DLD1 (cell line): ENCODE measurements around the gene GABRR2.

ENCODE experiments used
- in situ Hi-C: cut with HindIII; loops from 2 replicates; pipeline ENCODE4 v1.10.0; 2017; ENCODE audit warnings: low sequenced_read_pairs

Gene GABRR2

DNA sequence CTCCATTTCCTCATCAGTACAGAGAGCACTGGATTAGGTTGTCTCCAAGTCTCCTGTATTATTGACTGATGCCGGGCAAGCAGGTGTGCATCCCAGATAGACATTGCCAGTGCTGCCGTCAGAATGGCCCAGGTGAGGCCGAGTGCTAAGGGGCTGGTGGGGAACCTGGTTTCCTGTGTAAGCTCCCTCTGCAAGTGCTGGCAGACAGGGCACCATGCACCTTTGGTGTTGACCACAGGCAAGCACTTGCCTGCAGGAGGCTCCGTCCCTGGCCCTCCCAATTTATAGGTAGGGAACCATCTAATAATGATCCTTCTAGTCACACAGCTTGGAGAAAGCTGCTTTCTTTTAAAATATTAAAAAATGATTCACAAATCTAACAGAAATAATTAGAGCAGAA, 98.7 kb downstream of the GABRR2 start:
- in situ Hi-C loops, result no loop called here

DNA sequence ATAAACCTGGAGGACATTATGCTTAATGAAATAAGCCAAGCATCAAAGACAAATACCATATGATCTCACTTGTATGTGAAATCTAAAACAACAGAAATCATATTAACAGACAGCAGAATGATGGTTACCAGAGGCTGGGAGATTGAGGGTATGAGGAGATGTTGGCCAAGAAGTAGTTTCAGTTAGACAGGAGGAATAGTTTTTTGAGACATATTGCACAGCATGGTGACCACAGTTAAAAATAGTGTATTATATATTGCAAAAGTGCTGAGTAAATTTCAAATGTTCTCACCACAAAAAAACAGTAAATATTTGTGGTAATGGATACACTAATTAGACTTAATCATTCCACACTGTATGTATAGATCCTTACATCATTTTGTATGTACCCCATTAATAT, 99.7 kb downstream of the GABRR2 start:
- in situ Hi-C loops, result no loop called here

DNA sequence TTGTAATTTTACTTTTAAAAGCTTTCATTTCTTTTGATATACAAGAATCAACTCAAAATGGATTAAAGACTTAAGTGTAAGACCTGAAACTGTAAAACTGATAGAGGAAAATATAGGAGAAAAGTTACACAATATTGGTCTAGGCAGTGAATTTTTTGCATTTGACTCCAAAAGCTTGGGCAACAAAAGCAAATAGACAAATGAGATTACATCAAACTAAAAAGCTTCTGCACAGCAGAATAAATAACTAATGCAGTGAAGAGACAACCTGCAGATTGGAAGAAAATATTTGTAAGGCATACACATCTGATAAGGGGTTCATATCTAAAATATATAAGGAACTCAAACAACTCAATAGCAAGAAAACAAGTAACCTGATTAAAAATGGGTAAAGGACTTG, 100.9 kb downstream of the GABRR2 start:
- in situ Hi-C loops, result no loop called here

DNA sequence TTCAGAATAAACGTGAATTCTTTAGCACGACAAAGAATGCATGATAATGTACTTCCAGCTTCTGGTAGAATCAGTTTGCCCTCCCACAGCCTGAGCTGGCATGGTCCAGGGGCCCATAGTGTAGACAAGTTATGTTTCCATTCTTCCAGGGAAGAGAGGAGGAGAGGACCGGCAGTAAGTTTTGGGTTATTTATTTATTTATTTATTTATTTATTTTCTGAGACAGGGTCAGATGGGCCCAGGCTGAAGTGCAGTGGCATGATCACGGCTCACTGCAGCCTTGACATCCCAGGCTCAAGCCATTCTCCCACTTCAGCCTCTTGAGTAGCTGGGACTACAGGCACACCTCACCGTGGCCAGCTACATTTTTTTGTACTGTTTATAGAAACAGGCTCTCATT, 102.6 kb downstream of the GABRR2 start:
- in situ Hi-C loops, result no loop called here

DNA sequence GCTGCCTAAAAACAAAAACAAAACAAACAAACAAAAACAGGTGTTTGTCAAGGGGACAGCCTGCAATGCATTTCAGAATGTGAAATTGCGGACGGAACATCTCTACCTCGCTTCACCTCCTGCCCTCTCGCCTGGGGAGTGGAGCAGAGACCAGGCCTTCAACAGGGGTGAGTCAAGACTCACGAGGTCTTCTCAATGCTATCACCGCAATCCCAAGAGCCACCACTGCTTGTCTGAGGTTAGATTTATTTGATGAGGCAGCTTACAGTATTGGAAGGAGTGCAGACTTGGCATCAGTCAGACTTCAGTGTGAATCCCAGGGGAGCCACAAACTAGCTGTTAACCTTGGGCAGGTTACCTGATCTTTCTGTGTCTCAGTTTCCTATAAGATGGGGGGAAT, 105.6 kb downstream of the GABRR2 start:
- in situ Hi-C loops, result no loop called here

DNA sequence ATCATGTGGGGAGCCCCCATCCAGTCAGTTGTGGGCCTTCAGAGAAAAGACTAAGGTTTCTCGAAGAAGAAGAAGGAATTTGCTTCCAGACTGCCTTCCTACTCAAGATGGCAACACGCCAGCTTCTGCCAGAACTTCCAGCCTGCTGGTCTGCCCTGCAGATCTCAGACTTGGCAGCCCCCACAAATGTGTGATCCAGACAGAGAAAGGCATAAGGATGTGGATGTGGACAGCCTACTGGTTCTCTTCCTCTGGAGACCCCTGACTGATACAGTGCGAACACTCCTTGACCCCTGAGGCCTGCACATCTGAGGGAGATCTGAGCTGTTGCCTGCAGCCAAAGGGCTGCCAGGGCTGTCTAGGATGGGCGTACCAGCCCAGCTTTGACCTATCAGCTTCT, 106.5 kb downstream of the GABRR2 start:
- in situ Hi-C loops, result no loop called here
